Measurements from ENCODE around the gene SMIM41. TPM values are rescaled to one million over a fixed set of nuclear protein-coding genes. Genes with fewer than 3 reads are reported as not detected.
A peak's percentile ranks its signal among the peaks of the same experiment; 100 is the strongest.

The SMIM41 gene
- total RNA-seq, 1 donor: under 0.01 TPM

DNA sequence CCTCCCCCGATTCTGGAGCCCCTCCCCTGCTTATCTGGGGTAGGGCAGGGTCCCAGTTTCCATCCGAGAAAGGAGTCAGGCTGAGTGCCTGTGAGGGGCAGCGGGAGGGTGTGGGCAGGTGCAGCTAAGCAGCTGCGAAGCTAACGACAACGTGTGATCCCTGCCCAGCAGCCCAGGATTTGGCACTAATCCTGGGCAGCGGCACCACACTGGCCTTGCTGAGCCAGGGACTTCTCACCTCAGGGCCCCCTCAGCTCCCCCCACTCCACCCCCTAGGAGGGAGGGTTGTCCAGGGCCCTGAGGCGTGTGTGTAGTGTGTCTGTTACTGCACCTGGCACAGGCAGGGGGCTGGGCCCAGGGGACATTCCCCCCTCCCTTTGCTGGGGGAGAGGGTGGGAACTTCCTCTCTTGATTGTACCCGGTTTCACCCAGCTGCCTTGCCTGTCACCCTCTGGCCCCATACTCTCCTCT lies 1.8 kb downstream of the SMIM41 start:
- H3K36me3 ChIP-seq (ENCODE audit: insufficient read depth, low read length): peaks cover 28% of the 10 kb centered on the region
- TF ChIP-seq, protein P1, sequence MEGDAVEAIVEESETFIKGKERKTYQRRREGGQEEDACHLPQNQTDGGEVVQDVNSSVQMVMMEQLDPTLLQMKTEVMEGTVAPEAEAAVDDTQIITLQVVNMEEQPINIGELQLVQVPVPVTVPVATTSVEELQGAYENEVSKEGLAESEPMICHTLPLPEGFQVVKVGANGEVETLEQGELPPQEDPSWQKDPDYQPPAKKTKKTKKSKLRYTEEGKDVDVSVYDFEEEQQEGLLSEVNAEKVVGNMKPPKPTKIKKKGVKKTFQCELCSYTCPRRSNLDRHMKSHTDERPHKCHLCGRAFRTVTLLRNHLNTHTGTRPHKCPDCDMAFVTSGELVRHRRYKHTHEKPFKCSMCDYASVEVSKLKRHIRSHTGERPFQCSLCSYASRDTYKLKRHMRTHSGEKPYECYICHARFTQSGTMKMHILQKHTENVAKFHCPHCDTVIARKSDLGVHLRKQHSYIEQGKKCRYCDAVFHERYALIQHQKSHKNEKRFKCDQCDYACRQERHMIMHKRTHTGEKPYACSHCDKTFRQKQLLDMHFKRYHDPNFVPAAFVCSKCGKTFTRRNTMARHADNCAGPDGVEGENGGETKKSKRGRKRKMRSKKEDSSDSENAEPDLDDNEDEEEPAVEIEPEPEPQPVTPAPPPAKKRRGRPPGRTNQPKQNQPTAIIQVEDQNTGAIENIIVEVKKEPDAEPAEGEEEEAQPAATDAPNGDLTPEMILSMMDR (IDR thresholded peaks at IDR 0.05; ENCODE audit: extremely low read depth, low read depth, low read length): no peak
- no peaks in the 10 kb centered on the region for H3K9me3 ChIP-seq (ENCODE audit: low read depth, low read length)
- no peak overlapping the region for H2AFZ ChIP-seq (ENCODE audit: low read length)
- H3K4me3 ChIP-seq (ENCODE audit: insufficient read depth, low read length): no peak overlapping the region
- peak; percentile 82 for DNase-seq (ENCODE audit: insufficient read length, low spot score, missing footprints)
- H4K20me1 ChIP-seq (ENCODE audit: insufficient read depth, low read length): peaks cover 39% of the 10 kb centered on the region
- peak overlapping the region; percentile 57 for H3K27ac ChIP-seq (ENCODE audit: low read depth, low read length)
- peaks cover 25% of the 10 kb centered on the region for H3K79me2 ChIP-seq (ENCODE audit: insufficient read depth, low read length)
- peak overlapping the region; percentile 69 for H3K4me2 ChIP-seq (ENCODE audit: insufficient read depth, low read length)
- H3K4me1 ChIP-seq (ENCODE audit: insufficient read depth, low read length): peaks cover 25% of the 10 kb centered on the region
- H3K27me3 ChIP-seq (ENCODE audit: insufficient read depth, low read length): no peaks in the 10 kb centered on the region

DNA sequence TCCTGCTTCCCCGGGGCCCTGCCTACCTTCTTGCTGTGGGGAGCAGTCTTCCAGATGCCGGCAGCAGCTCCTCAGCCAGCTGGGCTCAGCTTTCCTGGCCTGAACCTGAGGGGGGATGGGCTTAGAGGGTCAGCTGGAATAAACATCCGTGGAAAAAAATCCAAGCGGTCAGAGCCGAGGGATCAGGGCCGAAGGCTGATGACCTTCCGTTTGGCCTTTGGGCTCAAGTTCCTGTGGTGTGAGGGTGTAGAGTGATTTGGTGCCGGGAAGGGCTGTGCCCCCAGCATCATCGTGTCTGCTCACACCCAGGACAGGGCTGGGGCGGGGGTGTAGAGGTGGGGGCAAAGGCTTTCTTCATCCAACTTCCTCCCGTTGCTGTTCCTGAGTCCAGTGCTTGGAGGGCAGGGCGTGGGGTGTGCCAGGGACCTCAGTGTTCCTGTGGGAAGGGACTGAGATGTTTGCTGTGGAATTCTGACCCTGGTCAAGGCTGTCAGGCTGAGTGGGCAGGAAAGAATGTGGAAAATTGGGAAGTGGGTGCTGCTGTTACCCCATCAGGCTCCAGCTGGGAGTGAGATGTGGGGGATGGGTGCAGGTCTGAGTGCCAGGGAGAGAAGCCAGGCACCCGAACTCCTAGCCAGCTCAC lies 2.6 kb downstream of the SMIM41 start:
- H3K4me3 ChIP-seq (ENCODE audit: insufficient read depth, low read length): peak overlapping the region; percentile 32
- peaks cover 20% of the 10 kb centered on the region for H3K36me3 ChIP-seq (ENCODE audit: insufficient read depth, low read length)
- H3K4me2 ChIP-seq (ENCODE audit: insufficient read depth, low read length): peak overlapping the region; percentile 69
- peaks cover 25% of the 10 kb centered on the region for H3K4me1 ChIP-seq (ENCODE audit: insufficient read depth, low read length)
- TF ChIP-seq, protein P1 (IDR thresholded peaks at IDR 0.05; ENCODE audit: extremely low read depth, low read depth, low read length): no peak
- H3K27ac ChIP-seq (ENCODE audit: low read depth, low read length): peak overlapping the region; percentile 57
- DNase-seq (ENCODE audit: insufficient read length, low spot score, missing footprints): peak; percentile 92
- H3K79me2 ChIP-seq (ENCODE audit: insufficient read depth, low read length): peaks cover 16% of the 10 kb centered on the region
- H2AFZ ChIP-seq (ENCODE audit: low read length): no peak overlapping the region
- no peaks in the 10 kb centered on the region for H3K9me3 ChIP-seq (ENCODE audit: low read depth, low read length)
- H4K20me1 ChIP-seq (ENCODE audit: insufficient read depth, low read length): peaks cover 31% of the 10 kb centered on the region
- H3K27me3 ChIP-seq (ENCODE audit: insufficient read depth, low read length): no peaks in the 10 kb centered on the region

DNA sequence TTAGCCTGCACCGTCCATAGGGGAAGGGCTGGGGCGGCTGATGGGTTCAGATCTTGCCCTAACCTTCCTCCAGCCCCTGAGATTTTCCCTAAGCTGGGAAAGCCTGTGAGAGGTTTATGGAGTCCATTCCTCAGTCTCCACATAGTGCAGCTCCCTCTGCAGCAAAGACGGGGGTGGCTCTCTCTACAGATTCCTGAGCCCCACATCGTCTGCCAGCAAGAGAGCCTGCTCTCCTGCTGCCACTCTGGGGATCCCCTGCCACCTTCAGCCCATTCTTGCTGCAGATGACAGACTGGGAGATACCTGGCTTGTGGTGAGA lies 3.1 kb downstream of the SMIM41 start:
- Histone ChIP-seq H3K27me3 (ENCODE audit: insufficient read depth, low read length) (no peaks in the 10 kb centered on the region), H3K27ac (ENCODE audit: low read depth, low read length) (peak overlapping the region; percentile 57)
- TF ChIP-seq, protein P1 (IDR thresholded peaks at IDR 0.05; ENCODE audit: extremely low read depth, low read depth, low read length): no peak

DNA sequence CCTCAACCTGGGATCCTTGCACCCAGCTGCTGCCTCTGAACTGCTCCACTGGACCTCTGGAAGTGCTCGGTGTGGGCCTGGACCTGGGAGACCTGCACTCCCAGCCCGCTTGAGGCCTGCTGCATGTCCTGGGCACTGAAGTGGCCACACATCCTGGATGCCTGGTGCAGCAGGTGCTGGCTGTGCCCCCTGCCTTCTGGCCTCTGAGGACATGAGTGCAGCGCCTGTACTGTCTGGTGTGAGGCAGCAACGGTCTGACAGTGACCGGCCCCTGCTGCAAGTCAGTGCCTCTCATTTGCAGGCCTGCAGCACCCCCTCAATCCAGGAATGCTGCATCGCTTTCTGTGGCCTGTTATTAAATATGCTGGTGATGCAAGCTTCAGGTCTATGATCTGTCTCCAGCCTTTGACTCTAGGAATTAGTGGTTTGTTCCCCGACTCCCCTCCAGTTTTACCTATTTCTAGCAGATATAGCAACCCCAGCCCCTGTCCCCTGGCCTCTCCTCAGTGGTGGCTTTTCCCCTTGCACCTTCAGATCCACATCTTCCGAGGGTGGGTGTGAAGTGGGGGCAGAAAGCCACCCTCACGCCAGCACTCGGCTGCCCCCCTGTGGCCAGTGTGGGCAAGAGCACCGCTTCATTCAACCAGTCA lies 3.6 kb downstream of the SMIM41 start:
- Histone ChIP-seq H3K4me2 (ENCODE audit: insufficient read depth, low read length) (peak overlapping the region; percentile 69), H3K9me3 (ENCODE audit: low read depth, low read length) (no peaks in the 10 kb centered on the region), H2AFZ (ENCODE audit: low read length) (no peak overlapping the region), H3K4me3 (ENCODE audit: insufficient read depth, low read length) (peak overlapping the region; percentile 32), H4K20me1 (ENCODE audit: insufficient read depth, low read length) (peaks cover 22% of the 10 kb centered on the region), H3K27ac (ENCODE audit: low read depth, low read length) (peak overlapping the region; percentile 57), H3K4me1 (ENCODE audit: insufficient read depth, low read length) (peaks cover 25% of the 10 kb centered on the region), H3K79me2 (ENCODE audit: insufficient read depth, low read length) (peaks cover 11% of the 10 kb centered on the region), H3K27me3 (ENCODE audit: insufficient read depth, low read length) (peaks cover under 1% of the 10 kb centered on the region), H3K36me3 (ENCODE audit: insufficient read depth, low read length) (peaks cover 11% of the 10 kb centered on the region)
- peak; percentile 98 for DNase-seq (ENCODE audit: insufficient read length, low spot score, missing footprints)
- TF ChIP-seq, protein P1 (IDR thresholded peaks at IDR 0.05; ENCODE audit: extremely low read depth, low read depth, low read length): peak; percentile 99

More for the DNA sequence above, 3.1 kb downstream of the SMIM41 start:
- H2AFZ ChIP-seq (ENCODE audit: low read length): no peak overlapping the region
- no peaks in the 10 kb centered on the region for H3K9me3 ChIP-seq (ENCODE audit: low read depth, low read length)
- H3K4me1 ChIP-seq (ENCODE audit: insufficient read depth, low read length): peaks cover 25% of the 10 kb centered on the region
- peak overlapping the region; percentile 32 for H3K4me3 ChIP-seq (ENCODE audit: insufficient read depth, low read length)
- H3K36me3 ChIP-seq (ENCODE audit: insufficient read depth, low read length): peaks cover 16% of the 10 kb centered on the region
- DNase-seq (ENCODE audit: insufficient read length, low spot score, missing footprints): peak; percentile 92
- H3K79me2 ChIP-seq (ENCODE audit: insufficient read depth, low read length): peaks cover 14% of the 10 kb centered on the region
- peaks cover 26% of the 10 kb centered on the region for H4K20me1 ChIP-seq (ENCODE audit: insufficient read depth, low read length)
- peak overlapping the region; percentile 69 for H3K4me2 ChIP-seq (ENCODE audit: insufficient read depth, low read length)

Data from osteoblast (primary cell).